ENCODE data around the gene CSF2. TPM values are rescaled to one million over a fixed set of nuclear protein-coding genes. Genes with fewer than 3 reads are reported as not detected.

The CSF2 gene
- total RNA-seq, 1 donor from 2014 or later = not detected

GRCh38 chr5:132081458-132081857, 7.9 kb downstream of the CSF2 start:
- H3K27me3 ChIP-seq (ENCODE audit: low read depth) = no peaks in the 10 kb centered on the region
- no peak for TF ChIP-seq CTCF (IDR thresholded peaks at IDR 0.05; ENCODE audit: borderline replicate concordance)
- no peaks in the 10 kb centered on the region for H3K9me3 ChIP-seq (replicated peaks)
- intact Hi-C loops (cut with micrococcal nuclease) = no loop called here
- H3K4me3 ChIP-seq = no peak overlapping the region
- H3K4me1 ChIP-seq = peaks cover 11% of the 10 kb centered on the region
- H3K36me3 ChIP-seq = no peaks in the 10 kb centered on the region
- H3K27ac ChIP-seq (replicated peaks) = no peak overlapping the region
- no peak for DNase-seq

- Histone ChIP-seq H3K27me3 (ENCODE audit: low read depth) (no peaks in the 10 kb centered on the region), H3K4me3 (no peak overlapping the region), H3K9me3 (replicated peaks) (no peaks in the 10 kb centered on the region), H3K27ac (replicated peaks) (no peak overlapping the region), H3K4me1 (peaks cover 21% of the 10 kb centered on the region), H3K36me3 (no peaks in the 10 kb centered on the region)
- intact Hi-C loops (cut with micrococcal nuclease) = no loop called here
- no peak for DNase-seq
- TF ChIP-seq CTCF (IDR thresholded peaks at IDR 0.05; ENCODE audit: borderline replicate concordance) = no peak
Measured at GRCh38 chr5:132082329-132083023, 8.9 kb downstream of the CSF2 start.

- Histone ChIP-seq H3K27ac (replicated peaks) (no peak overlapping the region), H3K9me3 (replicated peaks) (no peaks in the 10 kb centered on the region), H3K36me3 (no peaks in the 10 kb centered on the region), H3K27me3 (ENCODE audit: low read depth) (no peaks in the 10 kb centered on the region), H3K4me1 (peaks cover 28% of the 10 kb centered on the region), H3K4me3 (no peak overlapping the region)
- intact Hi-C loops (cut with micrococcal nuclease) = no loop called here
- no peak for DNase-seq
- TF ChIP-seq CTCF (IDR thresholded peaks at IDR 0.05; ENCODE audit: borderline replicate concordance) = no peak
Measured at GRCh38 chr5:132083071-132083678, 9.6 kb downstream of the CSF2 start.

GRCh38 chr5:132085686-132086085, 12.1 kb downstream of the CSF2 start:
- Histone ChIP-seq H3K4me1 (peaks cover 29% of the 10 kb centered on the region), H3K27me3 (ENCODE audit: low read depth) (no peaks in the 10 kb centered on the region), H3K36me3 (no peaks in the 10 kb centered on the region), H3K9me3 (replicated peaks) (no peaks in the 10 kb centered on the region), H3K27ac (replicated peaks) (peak overlapping the region; percentile 63), H3K4me3 (no peak overlapping the region)
- DNase-seq = no peak
- no peak for TF ChIP-seq CTCF (IDR thresholded peaks at IDR 0.05; ENCODE audit: borderline replicate concordance)
- intact Hi-C loops (cut with micrococcal nuclease) = no loop called here

- Histone ChIP-seq H3K9me3 (replicated peaks) (no peaks in the 10 kb centered on the region), H3K36me3 (no peaks in the 10 kb centered on the region), H3K4me3 (no peak overlapping the region), H3K4me1 (peaks cover 29% of the 10 kb centered on the region), H3K27me3 (ENCODE audit: low read depth) (no peaks in the 10 kb centered on the region), H3K27ac (replicated peaks) (peak overlapping the region; percentile 63)
- intact Hi-C loops (cut with micrococcal nuclease) = no loop called here
- peak; percentile 74 for DNase-seq
- no peak for TF ChIP-seq CTCF (IDR thresholded peaks at IDR 0.05; ENCODE audit: borderline replicate concordance)
Measured at GRCh38 chr5:132086277-132086794, 12.7 kb downstream of the CSF2 start.
